Fibroblast of lung (primary cell): ENCODE results near the gene MTHFD2.

Experiments
- EZH2 ChIP-seq: IDR thresholded peaks from 2 replicates; pipeline ENCODE4 v1.5.1; 2012; ENCODE audit warnings: low read length, control low read depth, mild to moderate bottlenecking; ENCODE audit errors: missing control alignments
- TF ChIP-seq, protein P1 (sequence below), 2 donors: IDR thresholded peaks in 1 of 2; conservative IDR thresholded peaks in 1 of 2; 1 replicate in 1 of 2; 2 replicates in 1 of 2; pipeline ENCODE4 v1.5.1; 2011 to 2012; ENCODE audit warnings: low read length in 2 of 2, control low read depth in 1 of 2, inconsistent platforms in 1 of 2, low read depth in 1 of 2, mild to moderate bottlenecking in 1 of 2

DNA sequence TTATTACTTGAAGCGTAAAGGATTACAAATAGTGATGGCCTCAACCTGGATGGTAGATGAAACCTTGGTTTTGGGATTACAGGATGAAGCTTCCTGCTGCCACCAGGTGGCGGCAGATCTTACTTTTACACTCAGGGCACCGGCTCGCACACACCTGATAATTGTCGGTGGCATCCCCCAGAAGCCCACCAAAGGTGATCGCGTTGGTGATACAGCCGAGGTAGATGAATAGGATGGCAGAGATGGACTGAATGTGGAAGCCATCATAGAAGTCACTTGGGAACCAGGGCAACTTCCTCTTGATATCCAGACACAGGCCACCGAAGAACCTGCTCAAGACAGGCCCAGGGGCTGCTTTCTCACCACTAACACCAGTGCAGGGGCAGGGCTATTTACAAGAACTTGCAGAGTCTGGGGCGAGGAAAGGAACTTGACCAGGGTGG, 51.8 kb downstream of the MTHFD2 start:
- TF ChIP-seq, protein P1, sequence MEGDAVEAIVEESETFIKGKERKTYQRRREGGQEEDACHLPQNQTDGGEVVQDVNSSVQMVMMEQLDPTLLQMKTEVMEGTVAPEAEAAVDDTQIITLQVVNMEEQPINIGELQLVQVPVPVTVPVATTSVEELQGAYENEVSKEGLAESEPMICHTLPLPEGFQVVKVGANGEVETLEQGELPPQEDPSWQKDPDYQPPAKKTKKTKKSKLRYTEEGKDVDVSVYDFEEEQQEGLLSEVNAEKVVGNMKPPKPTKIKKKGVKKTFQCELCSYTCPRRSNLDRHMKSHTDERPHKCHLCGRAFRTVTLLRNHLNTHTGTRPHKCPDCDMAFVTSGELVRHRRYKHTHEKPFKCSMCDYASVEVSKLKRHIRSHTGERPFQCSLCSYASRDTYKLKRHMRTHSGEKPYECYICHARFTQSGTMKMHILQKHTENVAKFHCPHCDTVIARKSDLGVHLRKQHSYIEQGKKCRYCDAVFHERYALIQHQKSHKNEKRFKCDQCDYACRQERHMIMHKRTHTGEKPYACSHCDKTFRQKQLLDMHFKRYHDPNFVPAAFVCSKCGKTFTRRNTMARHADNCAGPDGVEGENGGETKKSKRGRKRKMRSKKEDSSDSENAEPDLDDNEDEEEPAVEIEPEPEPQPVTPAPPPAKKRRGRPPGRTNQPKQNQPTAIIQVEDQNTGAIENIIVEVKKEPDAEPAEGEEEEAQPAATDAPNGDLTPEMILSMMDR (conservative IDR thresholded peaks at IDR 0.05 in 1 of 2, IDR thresholded peaks at IDR 0.05 in 1 of 2; ENCODE audit: low read depth in 1 of 2, low read length in 2 of 2), result peak; percentile 69 to 73
- TF ChIP-seq EZH2, result no peak
